Measurements from ENCODE around the gene SLC8A3. TPM values are rescaled to one million over a fixed set of nuclear protein-coding genes. Genes with fewer than 3 reads are reported as not detected.
"Not testable (repeated sequence)": the region's sequence is repeated elsewhere in the genome, so short reads cannot be mapped to it uniquely, and the experiment has no call there.

SLC8A3 gene
- under 1 TPM in 2 of 3 donors, not detected in 1; 0.06 to 0.15 TPM for polyA plus RNA-seq

GRCh38 chr14:70188659-70189455 is at the start of gene SLC8A3:
SLC8A3 (minus strand) TSS chr14:70188951; CDS start chr14:70168422, 20,529 bp downstream.
- no peak within 1 kb of the TSS for H3K27ac ChIP-seq (ENCODE audit: low read depth, low read length)

GRCh38 chr14:70237710-70238109 is 49.0 kb upstream of the SLC8A3 start:
- no peak overlapping the region for H3K27ac ChIP-seq (ENCODE audit: low read depth, low read length)
- WGBS, 3 donors = 62 to 81% (median 76%) methylated on average over 3 of the region's 3 CpGs

More at GRCh38 chr14:70188659-70189455, at the start of gene SLC8A3:
- 0 to 1% (median 1%) methylated on average over 79 to 83 of the region's 83 CpGs for WGBS, 3 donors

- 87 to 94% (median 88%) methylated on average over 59 to 61 of the region's 61 CpGs for WGBS, 3 donors
These were observed 45.6 kb upstream of the SLC8A3 start for GRCh38 chr14:70234066-70234950.

GRCh38 chr14:70231756-70232544 is 43.2 kb upstream of the SLC8A3 start:
- H3K27ac ChIP-seq (ENCODE audit: low read depth, low read length) = not testable (repeated sequence)
- WGBS, 3 donors = 80 to 86% (median 84%) methylated on average over 14 of the region's 14 CpGs

More at GRCh38 chr14:70234066-70234950, 45.6 kb upstream of the SLC8A3 start:
- H3K27ac ChIP-seq (ENCODE audit: low read depth, low read length) = no peak overlapping the region

- 77 to 82% (median 79%) methylated on average over 8 to 9 of the region's 9 CpGs for WGBS, 3 donors
- not testable (repeated sequence) for H3K27ac ChIP-seq (ENCODE audit: low read depth, low read length)
These were observed 41.3 kb upstream of the SLC8A3 start for GRCh38 chr14:70229877-70230640.

GRCh38 chr14:70213721-70214282 is 25.1 kb upstream of the SLC8A3 start:
- no peak overlapping the region for H3K27ac ChIP-seq (ENCODE audit: low read depth, low read length)
- 29 to 57% (median 29%) methylated on average over 3 of the region's 3 CpGs for WGBS, 3 donors

GRCh38 chr14:70212752-70213151 is 24.0 kb upstream of the SLC8A3 start:
- WGBS, 3 donors = 46 to 65% (median 62%) methylated on average over 1 of the region's 1 CpG
- H3K27ac ChIP-seq (ENCODE audit: low read depth, low read length) = no peak overlapping the region

GRCh38 chr14:70208380-70208779 is 19.6 kb upstream of the SLC8A3 start:
- H3K27ac ChIP-seq (ENCODE audit: low read depth, low read length) = no peak overlapping the region

GRCh38 chr14:70203686-70204085 is 14.9 kb upstream of the SLC8A3 start:
- 81 to 85% (median 82%) methylated on average over 4 of the region's 4 CpGs for WGBS, 3 donors
- no peak overlapping the region for H3K27ac ChIP-seq (ENCODE audit: low read depth, low read length)

GRCh38 chr14:70201994-70202393 is 13.2 kb upstream of the SLC8A3 start:
- no peak overlapping the region for H3K27ac ChIP-seq (ENCODE audit: low read depth, low read length)
- 75 to 88% (median 85%) methylated on average over 3 of the region's 3 CpGs for whole genome bisulfite sequencing, 3 donors

GRCh38 chr14:70193396-70193795 is 4.6 kb upstream of the SLC8A3 start:
- WGBS, 3 donors = 15 to 51% (median 23%) methylated on average over 4 of the region's 4 CpGs
- H3K27ac ChIP-seq (ENCODE audit: low read depth, low read length) = no peak overlapping the region

- whole genome bisulfite sequencing, 3 donors = 55 to 66% (median 65%) methylated on average over 2 of the region's 2 CpGs
- H3K27ac ChIP-seq (ENCODE audit: low read depth, low read length) = no peak overlapping the region
These were observed 4.2 kb upstream of the SLC8A3 start for GRCh38 chr14:70192915-70193314.

GRCh38 chr14:70190156-70190555 is 1.4 kb upstream of the SLC8A3 start:
- WGBS, 3 donors = 68 to 86% (median 81%) methylated on average over 6 of the region's 6 CpGs
- H3K27ac ChIP-seq (ENCODE audit: low read depth, low read length) = no peak overlapping the region

- H3K27ac ChIP-seq (ENCODE audit: low read depth, low read length) = no peak overlapping the region
- 31 to 58% (median 35%) methylated on average over 9 of the region's 9 CpGs for WGBS, 3 donors
These were observed 816 bp upstream of the SLC8A3 start for GRCh38 chr14:70189456-70190077.

GRCh38 chr14:70188322-70188658 is 461 bp downstream of the SLC8A3 start:
- WGBS, 3 donors = 0 to 1% (median 0%) methylated on average over 30 to 38 of the region's 38 CpGs
- no peak overlapping the region for H3K27ac ChIP-seq (ENCODE audit: low read depth, low read length)

- no peak overlapping the region for H3K27ac ChIP-seq (ENCODE audit: low read depth, low read length)
- WGBS, 3 donors = 4 to 31% (median 6%) methylated on average over 26 of the region's 26 CpGs
These were observed 1.8 kb downstream of the SLC8A3 start for GRCh38 chr14:70186900-70187451.

- 75 to 86% (median 83%) methylated on average over 6 of the region's 6 CpGs for WGBS, 3 donors
- no peak overlapping the region for H3K27ac ChIP-seq (ENCODE audit: low read depth, low read length)
These were observed 4.8 kb downstream of the SLC8A3 start for GRCh38 chr14:70183991-70184390.
